Measurements from ENCODE around the gene PTTG1IP. TPM values are rescaled to one million over a fixed set of nuclear protein-coding genes. Genes with fewer than 3 reads are reported as not detected.

PTTG1IP gene
- total and polyA plus RNA-seq, 2 donors (not counting 1 experiment from before 2014, with no cell fraction given) = 229 to 240 TPM

DNA sequence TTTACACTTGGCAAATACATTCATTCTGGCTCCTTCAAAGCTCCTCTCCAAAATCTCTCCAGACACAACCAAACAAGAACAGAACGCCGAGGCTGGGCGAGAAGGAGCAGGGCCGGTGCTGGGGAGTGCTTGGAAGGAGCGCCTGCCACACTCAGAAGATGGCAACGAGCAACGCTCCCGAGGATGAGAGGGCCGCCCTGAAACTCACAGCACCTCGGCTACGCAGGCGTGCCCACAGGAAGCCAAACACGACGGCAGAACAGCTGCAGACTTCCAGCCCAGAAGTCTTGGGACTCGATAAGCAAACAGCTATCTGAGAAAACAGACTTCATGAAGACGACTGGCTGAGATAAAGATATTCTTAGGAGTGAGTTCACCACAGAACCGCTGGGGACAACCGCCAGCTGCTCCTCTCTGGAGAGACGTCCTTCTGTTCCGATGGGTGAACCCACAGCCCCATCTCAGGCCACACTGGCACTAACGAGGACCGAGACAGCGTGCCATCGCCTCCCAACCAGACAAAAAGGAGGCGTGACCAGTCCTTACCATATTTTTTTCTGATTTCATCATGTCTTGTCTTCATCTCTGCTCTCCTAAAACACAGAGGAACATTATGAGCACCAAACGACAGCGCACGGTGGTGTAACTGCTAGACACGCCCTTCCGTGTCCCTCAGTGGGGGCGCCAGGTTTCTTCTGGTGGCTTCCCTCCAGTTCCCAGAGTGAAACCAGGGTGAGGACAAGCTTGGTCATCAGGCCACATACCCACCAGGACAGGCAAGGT is 18.6 kb downstream of the PTTG1IP start:
- Histone ChIP-seq H3K4me3 (replicated peaks in 1 of 4; ENCODE audit: control extremely low read depth in 1 of 4, insufficient read depth in 1 of 4, low read depth in 3 of 4, low read length in 4 of 4) (no peak overlapping the region), H3K27me3 (ENCODE audit: control insufficient read depth, insufficient read depth, low read length) (no peaks in the 10 kb centered on the region), H3K9ac (ENCODE audit: insufficient read depth, low read length) (no peak overlapping the region), H3K4me2 (ENCODE audit: extremely low read depth, insufficient read depth, low read length) (no peak overlapping the region), H3K79me2 (ENCODE audit: control insufficient read depth, insufficient read depth, low read length) (peaks cover 34% of the 10 kb centered on the region), H3K4me1 (ENCODE audit: control insufficient read depth, extremely low read depth, insufficient read depth, low read length) (no peaks in the 10 kb centered on the region), H3K36me3 (ENCODE audit: control insufficient read depth, insufficient read depth, low read length) (peaks cover 43% of the 10 kb centered on the region), H3K27ac (ENCODE audit: insufficient read depth, low read length) (no peak overlapping the region), H4K20me1 (ENCODE audit: control insufficient read depth, extremely low read depth, insufficient read depth, low read length) (no peaks in the 10 kb centered on the region), H3K9me3 (ENCODE audit: control insufficient read depth, insufficient read depth, low read depth, low read length) (no peaks in the 10 kb centered on the region), H2AFZ (ENCODE audit: low read length) (no peak overlapping the region)
- DNase-seq (ENCODE audit: low read depth in 2 of 2) = no peak
- no peak for TF ChIP-seq EZH2 (IDR thresholded peaks at IDR 0.05; ENCODE audit: low read length, missing control alignments)
- TF ChIP-seq, protein P1, sequence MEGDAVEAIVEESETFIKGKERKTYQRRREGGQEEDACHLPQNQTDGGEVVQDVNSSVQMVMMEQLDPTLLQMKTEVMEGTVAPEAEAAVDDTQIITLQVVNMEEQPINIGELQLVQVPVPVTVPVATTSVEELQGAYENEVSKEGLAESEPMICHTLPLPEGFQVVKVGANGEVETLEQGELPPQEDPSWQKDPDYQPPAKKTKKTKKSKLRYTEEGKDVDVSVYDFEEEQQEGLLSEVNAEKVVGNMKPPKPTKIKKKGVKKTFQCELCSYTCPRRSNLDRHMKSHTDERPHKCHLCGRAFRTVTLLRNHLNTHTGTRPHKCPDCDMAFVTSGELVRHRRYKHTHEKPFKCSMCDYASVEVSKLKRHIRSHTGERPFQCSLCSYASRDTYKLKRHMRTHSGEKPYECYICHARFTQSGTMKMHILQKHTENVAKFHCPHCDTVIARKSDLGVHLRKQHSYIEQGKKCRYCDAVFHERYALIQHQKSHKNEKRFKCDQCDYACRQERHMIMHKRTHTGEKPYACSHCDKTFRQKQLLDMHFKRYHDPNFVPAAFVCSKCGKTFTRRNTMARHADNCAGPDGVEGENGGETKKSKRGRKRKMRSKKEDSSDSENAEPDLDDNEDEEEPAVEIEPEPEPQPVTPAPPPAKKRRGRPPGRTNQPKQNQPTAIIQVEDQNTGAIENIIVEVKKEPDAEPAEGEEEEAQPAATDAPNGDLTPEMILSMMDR (conservative IDR thresholded peaks at IDR 0.05 in 1 of 2, IDR thresholded peaks at IDR 0.05 in 1 of 2; ENCODE audit: low read depth in 1 of 2, low read length in 2 of 2) = no peak

GRCh38 chr21:44854391-44854663 is 19.2 kb downstream of the PTTG1IP start:
- no peak overlapping the region for H3K4me2 ChIP-seq (ENCODE audit: extremely low read depth, insufficient read depth, low read length)
- peaks cover 45% of the 10 kb centered on the region for H3K36me3 ChIP-seq (ENCODE audit: control insufficient read depth, insufficient read depth, low read length)
- H3K27me3 ChIP-seq (ENCODE audit: control insufficient read depth, insufficient read depth, low read length) = no peaks in the 10 kb centered on the region
- H3K79me2 ChIP-seq (ENCODE audit: control insufficient read depth, insufficient read depth, low read length) = peaks cover 30% of the 10 kb centered on the region
- DNase-seq (ENCODE audit: low read depth in 2 of 2) = no peak
- no peaks in the 10 kb centered on the region for H3K4me1 ChIP-seq (ENCODE audit: control insufficient read depth, extremely low read depth, insufficient read depth, low read length)
- no peaks in the 10 kb centered on the region for H3K9me3 ChIP-seq (ENCODE audit: control insufficient read depth, insufficient read depth, low read depth, low read length)
- H3K27ac ChIP-seq (ENCODE audit: insufficient read depth, low read length) = no peak overlapping the region
- TF ChIP-seq, protein P1 (conservative IDR thresholded peaks at IDR 0.05 in 1 of 2, IDR thresholded peaks at IDR 0.05 in 1 of 2; ENCODE audit: low read depth in 1 of 2, low read length in 2 of 2) = no peak
- no peak for TF ChIP-seq EZH2 (IDR thresholded peaks at IDR 0.05; ENCODE audit: low read length, missing control alignments)
- H2AFZ ChIP-seq (ENCODE audit: low read length) = no peak overlapping the region
- no peak overlapping the region for H3K4me3 ChIP-seq (replicated peaks in 1 of 4; ENCODE audit: control extremely low read depth in 1 of 4, insufficient read depth in 1 of 4, low read depth in 3 of 4, low read length in 4 of 4)
- no peak overlapping the region for H3K9ac ChIP-seq (ENCODE audit: insufficient read depth, low read length)
- H4K20me1 ChIP-seq (ENCODE audit: control insufficient read depth, extremely low read depth, insufficient read depth, low read length) = no peaks in the 10 kb centered on the region

- no peak for TF ChIP-seq EZH2 (IDR thresholded peaks at IDR 0.05; ENCODE audit: low read length, missing control alignments)
- TF ChIP-seq, protein P1 (conservative IDR thresholded peaks at IDR 0.05 in 1 of 2, IDR thresholded peaks at IDR 0.05 in 1 of 2; ENCODE audit: low read depth in 1 of 2, low read length in 2 of 2) = no peak
- no peak for DNase-seq (ENCODE audit: low read depth in 2 of 2)
- Histone ChIP-seq H3K4me2 (ENCODE audit: extremely low read depth, insufficient read depth, low read length) (no peak overlapping the region), H3K4me1 (ENCODE audit: control insufficient read depth, extremely low read depth, insufficient read depth, low read length) (no peaks in the 10 kb centered on the region), H2AFZ (ENCODE audit: low read length) (no peak overlapping the region), H3K27ac (ENCODE audit: insufficient read depth, low read length) (no peak overlapping the region), H3K9ac (ENCODE audit: insufficient read depth, low read length) (no peak overlapping the region), H3K36me3 (ENCODE audit: control insufficient read depth, insufficient read depth, low read length) (peaks cover 46% of the 10 kb centered on the region), H3K27me3 (ENCODE audit: control insufficient read depth, insufficient read depth, low read length) (no peaks in the 10 kb centered on the region), H3K4me3 (replicated peaks in 1 of 4; ENCODE audit: control extremely low read depth in 1 of 4, insufficient read depth in 1 of 4, low read depth in 3 of 4, low read length in 4 of 4) (no peak overlapping the region), H3K9me3 (ENCODE audit: control insufficient read depth, insufficient read depth, low read depth, low read length) (no peaks in the 10 kb centered on the region), H4K20me1 (ENCODE audit: control insufficient read depth, extremely low read depth, insufficient read depth, low read length) (no peaks in the 10 kb centered on the region), H3K79me2 (ENCODE audit: control insufficient read depth, insufficient read depth, low read length) (peaks cover 25% of the 10 kb centered on the region)
Observed at GRCh38 chr21:44853601-44854390, 19.7 kb downstream of the PTTG1IP start.
